Mesothelial cell of epicardium (in vitro differentiated cells): ENCODE results near the gene EOMES. TPM values are rescaled to one million over a fixed set of nuclear protein-coding genes. Genes with fewer than 3 reads are reported as not detected.

Source experiments
- DNase-seq, 2 experiments: peaks; one replicate each; pipeline ENCODE4 v3.0.0; 2021; ENCODE audit warnings: low spot score in 2 of 2; ENCODE audit not compliant: unreplicated experiment in 2 of 2
- H3K27ac Mint-ChIP-seq: 2 replicates; pipeline ENCODE4 v1.8.0; 2021; ENCODE audit warnings: mixed read lengths
- H3K27me3 Mint-ChIP-seq: 2 replicates; pipeline ENCODE4 v1.8.0; 2021; ENCODE audit warnings: low read depth, mixed read lengths
- H3K36me3 Mint-ChIP-seq: 2 replicates; pipeline ENCODE4 v1.8.0; 2021; ENCODE audit warnings: mixed read lengths
- H3K4me1 Mint-ChIP-seq: 2 replicates; pipeline ENCODE4 v1.8.0; 2021; ENCODE audit warnings: mixed read lengths
- H3K4me3 Mint-ChIP-seq: 2 replicates; pipeline ENCODE4 v1.8.0; 2021; ENCODE audit warnings: mild to moderate bottlenecking, moderate library complexity, mixed read lengths
- H3K9me3 Mint-ChIP-seq: 2 replicates; pipeline ENCODE4 v1.8.0; 2021; ENCODE audit warnings: mixed read lengths
- total RNA-seq: library from RNA; stranded (reverse); gene quantifications from 3 replicates; pipeline ENCODE4 v1.2.1, GENCODE V29; 2021
- TF ChIP-seq, protein P1 (sequence below): fragments of 200-600 bp; sonication (generic); IDR thresholded peaks from one replicate; pipeline ENCODE4 v1.5.0; 2021; ENCODE audit warnings: antibody characterized with exemption; ENCODE audit not compliant: unreplicated experiment

Gene EOMES
- total RNA-seq, 1 donor from 2014 or later = not detected

DNA sequence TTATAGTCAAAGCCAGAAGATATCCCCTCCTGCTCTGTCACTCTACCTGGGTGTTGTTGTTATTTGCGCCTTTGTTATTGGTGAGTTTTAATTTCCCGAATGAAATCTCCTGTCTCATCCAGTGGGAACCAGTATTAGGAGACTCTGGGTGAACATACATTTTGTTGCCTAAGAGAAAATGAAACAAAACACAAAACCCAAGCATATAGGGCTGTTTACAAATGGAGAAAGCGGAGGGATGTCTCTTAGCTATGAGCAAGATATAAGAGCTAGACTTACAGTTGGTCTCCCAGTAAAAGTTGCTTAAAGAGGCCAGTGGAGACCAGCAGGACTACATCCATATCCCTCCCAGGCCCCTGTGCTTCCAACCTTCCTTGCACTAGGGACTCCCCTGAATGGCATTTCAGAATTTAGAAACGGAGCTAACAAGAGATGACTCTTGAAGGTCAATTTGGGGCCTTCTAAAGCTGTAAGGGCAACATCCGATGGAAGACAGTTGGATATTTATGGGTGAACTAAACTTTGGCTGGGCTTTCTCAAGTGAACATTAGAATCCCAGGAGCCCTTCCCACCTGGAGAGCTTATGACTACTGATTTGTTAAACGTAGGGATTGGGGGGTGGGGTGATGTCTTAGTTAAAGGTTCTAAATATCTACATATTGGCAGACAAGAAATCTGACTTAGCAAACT is 2.7 kb downstream of the EOMES start:
- peaks cover 95% of the 10 kb centered on the region for H3K27me3 Mint-ChIP-seq
- H3K4me1 Mint-ChIP-seq = peaks cover 27% of the 10 kb centered on the region

DNA sequence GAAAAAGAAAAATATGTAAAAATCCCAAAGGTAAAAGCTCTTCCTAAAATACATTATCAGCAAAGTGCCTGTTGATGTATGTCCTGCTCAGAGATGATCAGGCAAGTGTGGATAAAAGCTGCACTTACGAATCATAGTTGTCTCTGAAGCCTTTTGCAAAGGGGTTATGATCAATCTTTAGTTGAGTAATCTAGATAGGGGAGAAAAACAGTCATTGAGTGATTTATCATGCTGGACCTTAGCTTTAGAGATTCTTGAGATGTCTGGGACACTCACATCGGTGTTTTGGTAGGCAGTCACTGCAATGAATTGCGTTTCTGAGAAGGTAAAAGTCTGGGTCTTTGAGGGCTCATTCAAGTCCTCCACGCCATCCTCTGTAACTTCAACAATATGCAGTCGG is 3.7 kb downstream of the EOMES start:
- no peak for DNase-seq
- Mint-ChIP-seq H3K4me3 (no peak overlapping the region), H3K36me3 (no peaks in the 10 kb centered on the region), H3K9me3 (no peaks in the 10 kb centered on the region), H3K27me3 (peaks cover 95% of the 10 kb centered on the region), H3K4me1 (peaks cover 34% of the 10 kb centered on the region), H3K27ac (no peak overlapping the region)
- TF ChIP-seq, protein P1, sequence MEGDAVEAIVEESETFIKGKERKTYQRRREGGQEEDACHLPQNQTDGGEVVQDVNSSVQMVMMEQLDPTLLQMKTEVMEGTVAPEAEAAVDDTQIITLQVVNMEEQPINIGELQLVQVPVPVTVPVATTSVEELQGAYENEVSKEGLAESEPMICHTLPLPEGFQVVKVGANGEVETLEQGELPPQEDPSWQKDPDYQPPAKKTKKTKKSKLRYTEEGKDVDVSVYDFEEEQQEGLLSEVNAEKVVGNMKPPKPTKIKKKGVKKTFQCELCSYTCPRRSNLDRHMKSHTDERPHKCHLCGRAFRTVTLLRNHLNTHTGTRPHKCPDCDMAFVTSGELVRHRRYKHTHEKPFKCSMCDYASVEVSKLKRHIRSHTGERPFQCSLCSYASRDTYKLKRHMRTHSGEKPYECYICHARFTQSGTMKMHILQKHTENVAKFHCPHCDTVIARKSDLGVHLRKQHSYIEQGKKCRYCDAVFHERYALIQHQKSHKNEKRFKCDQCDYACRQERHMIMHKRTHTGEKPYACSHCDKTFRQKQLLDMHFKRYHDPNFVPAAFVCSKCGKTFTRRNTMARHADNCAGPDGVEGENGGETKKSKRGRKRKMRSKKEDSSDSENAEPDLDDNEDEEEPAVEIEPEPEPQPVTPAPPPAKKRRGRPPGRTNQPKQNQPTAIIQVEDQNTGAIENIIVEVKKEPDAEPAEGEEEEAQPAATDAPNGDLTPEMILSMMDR = no peak

More for the DNA sequence above, 2.7 kb downstream of the EOMES start:
- no peaks in the 10 kb centered on the region for H3K36me3 Mint-ChIP-seq
- no peaks in the 10 kb centered on the region for H3K9me3 Mint-ChIP-seq
- no peak overlapping the region for H3K4me3 Mint-ChIP-seq
- TF ChIP-seq, protein P1 = no peak
- DNase-seq = no peak
- no peak overlapping the region for H3K27ac Mint-ChIP-seq

DNA sequence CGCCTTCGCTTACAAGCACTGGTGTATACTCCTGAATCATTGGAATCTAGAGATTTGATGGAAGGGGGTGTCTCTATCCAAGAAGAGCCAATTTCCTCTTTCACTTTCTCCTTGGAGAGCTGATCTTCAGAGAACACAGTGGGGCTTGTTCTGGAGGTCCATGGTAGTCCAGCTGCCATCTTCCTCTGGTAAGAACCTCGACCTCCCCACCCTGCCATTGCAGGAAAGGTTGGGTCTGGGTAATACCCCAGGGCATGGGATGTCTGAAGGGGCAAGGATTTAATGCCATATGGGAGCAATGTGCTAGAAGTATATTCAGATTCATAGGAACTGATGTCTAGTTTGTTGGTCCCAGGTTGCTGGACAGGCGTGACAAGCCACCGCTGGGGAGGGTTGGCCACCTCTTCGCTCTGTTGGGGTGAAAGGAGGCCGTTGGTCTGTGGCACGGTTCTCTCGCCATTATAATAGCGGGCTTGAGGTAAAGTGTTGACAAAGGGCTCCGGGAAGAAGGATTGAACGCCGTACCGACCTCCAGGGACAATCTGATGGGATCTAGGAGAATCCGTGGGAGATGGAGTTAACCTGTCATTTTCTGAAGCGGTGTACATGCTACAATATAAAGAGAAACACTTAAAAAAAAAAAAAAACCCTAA is 4.8 kb downstream of the EOMES start:
- DNase-seq = no peak
- peaks cover 95% of the 10 kb centered on the region for H3K27me3 Mint-ChIP-seq
- H3K9me3 Mint-ChIP-seq = no peaks in the 10 kb centered on the region
- H3K4me3 Mint-ChIP-seq = no peak overlapping the region
- H3K4me1 Mint-ChIP-seq = peaks cover 38% of the 10 kb centered on the region
- H3K27ac Mint-ChIP-seq = no peak overlapping the region
- TF ChIP-seq, protein P1 = no peak
- H3K36me3 Mint-ChIP-seq = no peaks in the 10 kb centered on the region

DNA sequence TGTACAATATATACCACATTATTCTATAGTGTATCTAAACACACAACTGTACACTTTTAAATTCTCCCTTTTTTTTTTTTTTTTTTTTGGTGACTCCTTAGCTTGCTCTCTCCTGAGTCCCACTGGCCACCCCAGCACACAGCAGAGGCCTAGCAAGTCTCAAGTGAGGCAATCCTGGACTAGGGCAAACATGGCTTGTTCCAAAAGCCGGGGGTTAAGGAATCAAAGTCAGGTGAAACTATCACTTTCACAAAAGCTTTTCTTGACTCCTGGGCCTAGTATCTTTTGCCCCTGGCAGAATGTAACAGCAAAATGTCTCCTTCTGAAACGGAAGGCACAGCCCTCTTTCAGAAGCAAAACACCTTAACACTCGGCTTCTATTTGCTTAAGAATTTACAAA is 5.8 kb downstream of the EOMES start:
- TF ChIP-seq, protein P1 = no peak
- Mint-ChIP-seq H3K9me3 (no peaks in the 10 kb centered on the region), H3K36me3 (no peaks in the 10 kb centered on the region), H3K27ac (no peak overlapping the region), H3K4me3 (no peak overlapping the region), H3K27me3 (peaks cover 96% of the 10 kb centered on the region), H3K4me1 (peaks cover 37% of the 10 kb centered on the region)
- no peak for DNase-seq

DNA sequence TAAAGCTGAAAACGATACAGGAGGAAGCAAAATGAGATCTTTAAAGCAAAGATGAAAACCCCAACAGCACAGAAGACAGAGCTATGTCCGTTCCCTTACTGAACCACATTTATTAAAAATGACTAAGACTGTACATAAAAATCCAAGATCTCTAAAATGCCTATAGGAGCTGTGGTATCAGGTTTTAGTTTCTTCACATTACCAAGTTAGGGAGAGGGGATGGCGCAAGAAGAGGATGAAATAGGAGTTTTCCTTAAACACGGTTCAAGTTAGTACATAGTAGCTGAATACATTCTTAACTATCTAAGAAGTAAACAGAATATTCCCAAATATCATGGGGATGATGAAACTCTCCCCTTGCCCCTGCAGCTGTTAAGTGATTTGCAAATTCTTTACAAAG is 6.3 kb downstream of the EOMES start:
- Mint-ChIP-seq H3K9me3 (no peaks in the 10 kb centered on the region), H3K27me3 (peaks cover 94% of the 10 kb centered on the region)

More for the DNA sequence above, 6.3 kb downstream of the EOMES start:
- TF ChIP-seq, protein P1 = no peak
- Mint-ChIP-seq H3K4me3 (no peak overlapping the region), H3K27ac (no peak overlapping the region), H3K4me1 (peaks cover 33% of the 10 kb centered on the region), H3K36me3 (no peaks in the 10 kb centered on the region)
- no peak for DNase-seq
